Mesodermal cell (in vitro differentiated cells): ENCODE data around the gene SEMA3E.

Experiments used
- H3K27ac ChIP-seq: 2 replicates; pipeline ENCODE4 v1.7.0; 2013; ENCODE audit warnings: mild to moderate bottlenecking, low read depth, low read length, moderate library complexity; ENCODE audit not compliant: severe bottlenecking
- H3K36me3 ChIP-seq: 2 replicates; pipeline ENCODE4 v1.7.1; 2013; ENCODE audit warnings: mild to moderate bottlenecking, low read length, moderate library complexity; ENCODE audit not compliant: control insufficient read depth, insufficient read depth
- H3K4me1 ChIP-seq: one replicate; pipeline ENCODE4 v1.7.1; 2013; ENCODE audit warnings: mild to moderate bottlenecking, low read length; ENCODE audit not compliant: insufficient read depth, control insufficient read depth, poor library complexity, severe bottlenecking
- H3K4me3 ChIP-seq: 2 replicates; pipeline ENCODE4 v1.7.0; 2013; ENCODE audit warnings: low read length, control low read depth, mild to moderate bottlenecking; ENCODE audit not compliant: insufficient read depth, poor library complexity, severe bottlenecking; ENCODE audit errors: extremely low read depth
- H3K9me3 ChIP-seq: 2 replicates; pipeline ENCODE4 v1.7.1; 2013; ENCODE audit warnings: mild to moderate bottlenecking, low read length, moderate library complexity; ENCODE audit not compliant: control insufficient read depth
- WGBS, 2 experiments: methylation state at CpG; one replicate each; pipeline ENCODE4 v1.1.5; 2013; ENCODE audit warnings: missing lambda C conversion rate in 2 of 2; ENCODE audit not compliant: insufficient coverage in 2 of 2; 5-methylcytosine and 5-hydroxymethylcytosine counted together

The SEMA3E gene

GRCh38 chr7:83640731-83641537 is 8.0 kb downstream of the SEMA3E start:
- Histone ChIP-seq H3K27ac (no peak overlapping the region), H3K9me3 (no peaks in the 10 kb centered on the region), H3K4me1 (peaks cover 8% of the 10 kb centered on the region), H3K4me3 (no peak overlapping the region), H3K36me3 (no peaks in the 10 kb centered on the region)
- no CpG with 5 or more reads among the region's 1 CpG for WGBS, 2 experiments

GRCh38 chr7:83640240-83640639 is 8.7 kb downstream of the SEMA3E start:
- no peak overlapping the region for H3K27ac ChIP-seq
- H3K9me3 ChIP-seq: no peaks in the 10 kb centered on the region
- H3K4me3 ChIP-seq: no peak overlapping the region
- H3K4me1 ChIP-seq: peaks cover 8% of the 10 kb centered on the region
- WGBS, 2 experiments: no CpG with 5 or more reads among the region's 1 CpG
- no peaks in the 10 kb centered on the region for H3K36me3 ChIP-seq

- Histone ChIP-seq H3K4me3 (no peak overlapping the region), H3K4me1 (peaks cover 3% of the 10 kb centered on the region), H3K9me3 (peaks cover 4% of the 10 kb centered on the region), H3K27ac (no peak overlapping the region), H3K36me3 (no peaks in the 10 kb centered on the region)
- WGBS, 2 experiments: no CpG with 5 or more reads among the region's 2 CpGs
Observed at GRCh38 chr7:83633516-83633915, 15.4 kb downstream of the SEMA3E start.

GRCh38 chr7:83629117-83629880 is 19.6 kb downstream of the SEMA3E start:
- 49 to 64% methylated on average over 6 to 7 of the region's 12 CpGs for WGBS, 2 experiments
- Histone ChIP-seq H3K36me3 (no peaks in the 10 kb centered on the region), H3K4me3 (no peak overlapping the region), H3K4me1 (peaks cover 3% of the 10 kb centered on the region), H3K27ac (peak overlapping the region; percentile 29), H3K9me3 (peaks cover 4% of the 10 kb centered on the region)

- no peaks in the 10 kb centered on the region for H3K36me3 ChIP-seq
- no peak overlapping the region for H3K4me3 ChIP-seq
- no peak overlapping the region for H3K27ac ChIP-seq
- H3K9me3 ChIP-seq: no peaks in the 10 kb centered on the region
- no peaks in the 10 kb centered on the region for H3K4me1 ChIP-seq
Observed at GRCh38 chr7:83617858-83618257, 31.1 kb downstream of the SEMA3E start.

GRCh38 chr7:83614112-83614511 is 34.8 kb downstream of the SEMA3E start:
- no peaks in the 10 kb centered on the region for H3K9me3 ChIP-seq
- H3K4me3 ChIP-seq: no peak overlapping the region
- no peak overlapping the region for H3K27ac ChIP-seq
- H3K36me3 ChIP-seq: no peaks in the 10 kb centered on the region
- 77 to 87% methylated on average over 3 of the region's 3 CpGs for WGBS, 2 experiments
- no peaks in the 10 kb centered on the region for H3K4me1 ChIP-seq

DNA sequence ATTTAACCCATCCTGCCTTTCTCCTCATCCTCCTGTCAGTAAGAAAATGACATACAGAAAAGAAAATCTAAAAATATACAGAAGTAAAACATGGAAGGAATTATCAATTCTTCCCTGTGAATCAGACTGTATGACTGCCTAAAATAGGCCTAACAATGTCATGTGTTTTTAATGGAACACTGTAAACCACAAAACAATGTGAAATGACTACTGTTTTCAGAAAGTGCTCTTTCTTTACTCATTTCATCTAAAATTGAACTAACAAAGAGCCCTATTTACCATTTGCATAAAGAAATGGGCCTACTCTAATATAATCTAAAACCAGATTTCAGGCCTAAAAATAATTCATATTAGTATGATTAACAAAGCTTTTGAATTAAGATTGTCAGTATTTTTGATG is 35.7 kb downstream of the SEMA3E start:
- no peak overlapping the region for H3K27ac ChIP-seq
- no peak overlapping the region for H3K4me3 ChIP-seq
- no peaks in the 10 kb centered on the region for H3K36me3 ChIP-seq
- H3K4me1 ChIP-seq: no peaks in the 10 kb centered on the region
- H3K9me3 ChIP-seq: no peaks in the 10 kb centered on the region

DNA sequence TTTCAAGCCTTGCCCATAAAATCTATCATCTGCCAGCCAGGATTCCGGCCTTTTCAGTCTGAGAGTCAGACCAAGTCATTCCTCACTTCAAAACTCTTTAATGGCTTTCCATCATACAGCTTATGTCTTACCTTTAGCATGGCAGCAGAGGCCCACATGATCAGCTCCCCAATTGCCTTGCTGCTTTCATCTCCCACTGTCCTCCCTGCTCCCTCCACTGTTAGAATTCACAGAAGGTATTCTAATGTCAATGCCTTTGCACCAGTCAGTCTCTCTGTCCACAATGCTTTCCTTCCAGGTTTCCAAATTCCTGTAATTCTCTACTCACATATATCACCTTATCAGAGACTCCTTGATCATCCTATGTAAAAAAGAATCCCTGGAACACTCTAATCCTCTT is 37.2 kb downstream of the SEMA3E start:
- no peak overlapping the region for H3K27ac ChIP-seq
- 100% methylated on average over 1 of the region's 1 CpG for WGBS, 2 experiments
- no peaks in the 10 kb centered on the region for H3K4me1 ChIP-seq
- H3K4me3 ChIP-seq: no peak overlapping the region
- H3K36me3 ChIP-seq: no peaks in the 10 kb centered on the region
- H3K9me3 ChIP-seq: no peaks in the 10 kb centered on the region

DNA sequence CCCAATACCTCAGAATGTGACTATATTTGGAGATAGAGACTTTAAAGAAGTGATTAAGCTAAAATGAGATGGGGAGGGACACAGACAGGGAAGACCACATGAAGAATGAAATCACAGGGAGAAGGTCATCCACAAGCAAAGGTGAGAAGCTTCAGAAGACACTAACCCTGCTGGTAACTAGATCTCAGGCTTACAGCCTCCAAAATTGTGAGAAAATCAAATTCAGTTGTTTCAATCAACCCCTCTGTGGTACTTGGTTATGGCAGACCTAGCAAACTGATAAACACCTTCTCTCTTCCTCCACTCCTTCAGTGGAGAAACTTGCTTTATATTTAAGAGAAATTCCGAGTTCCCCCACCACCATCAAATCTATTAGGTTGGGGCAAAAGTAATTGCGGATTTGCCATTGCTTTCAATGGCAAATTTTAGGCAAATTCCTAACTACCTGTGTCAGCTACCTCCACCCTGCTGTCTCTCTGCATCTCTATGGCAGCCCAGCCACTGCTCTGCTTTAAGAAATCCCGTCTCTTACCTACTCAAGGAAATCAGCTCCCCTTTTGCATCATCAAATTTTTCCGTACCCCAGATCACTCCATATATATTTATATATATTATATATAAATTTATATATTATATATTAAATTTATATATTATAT is 38.2 kb downstream of the SEMA3E start:
- Histone ChIP-seq H3K27ac (no peak overlapping the region), H3K9me3 (no peaks in the 10 kb centered on the region), H3K36me3 (no peaks in the 10 kb centered on the region), H3K4me1 (no peaks in the 10 kb centered on the region), H3K4me3 (no peak overlapping the region)
- 32 to 50% methylated on average over 1 to 2 of the region's 4 CpGs for WGBS, 2 experiments

- WGBS, 2 experiments: 83% methylated on average over 1 of the region's 3 CpGs; no CpG with 5 or more reads in 1 of the 2 experiments
- no peaks in the 10 kb centered on the region for H3K9me3 ChIP-seq
- H3K36me3 ChIP-seq: no peaks in the 10 kb centered on the region
- no peak overlapping the region for H3K4me3 ChIP-seq
- H3K27ac ChIP-seq: no peak overlapping the region
- H3K4me1 ChIP-seq: no peaks in the 10 kb centered on the region
Observed at GRCh38 chr7:83608716-83609115, 40.2 kb downstream of the SEMA3E start.

GRCh38 chr7:83603649-83604048 is 45.3 kb downstream of the SEMA3E start:
- no peaks in the 10 kb centered on the region for H3K36me3 ChIP-seq
- no peak overlapping the region for H3K4me3 ChIP-seq
- H3K9me3 ChIP-seq: no peaks in the 10 kb centered on the region
- no peak overlapping the region for H3K27ac ChIP-seq
- WGBS, 2 experiments: no CpG with 5 or more reads among the region's 1 CpG
- no peaks in the 10 kb centered on the region for H3K4me1 ChIP-seq
